NCI-H146 treated with DMSO at 0.1 percent for 48 hours (cell line): Measurements from ENCODE around the gene ULBP2.
"Not testable (repeated sequence)": the region's sequence is repeated elsewhere in the genome, so short reads cannot be mapped to it uniquely, and the experiment has no call there.

Experiments used
- DNase-seq: peaks from one replicate; lab custom pipeline; 2025; ENCODE audit not compliant: unreplicated experiment; lab: John Stamatoyannopoulos, UW

ULBP2 gene

DNA sequence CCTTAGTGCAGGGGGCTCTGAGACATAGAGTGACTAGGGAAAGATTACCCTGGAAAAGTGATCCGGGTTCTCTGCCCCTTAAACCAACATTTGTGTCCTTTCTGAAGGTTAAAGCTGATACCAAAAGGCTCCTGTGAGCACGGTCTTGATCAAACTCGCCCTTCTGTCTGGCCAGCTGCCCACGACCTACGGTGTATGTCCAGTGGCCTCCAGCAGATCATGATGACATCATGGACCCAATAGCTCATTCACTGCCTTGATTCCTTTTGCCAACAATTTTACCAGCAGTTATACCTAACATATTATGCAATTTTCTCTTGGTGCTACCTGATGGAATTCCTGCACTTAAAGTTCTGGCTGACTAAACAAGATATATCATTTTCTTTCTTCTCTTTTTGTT, 6.8 kb downstream of the ULBP2 start:
- no peak for DNase-seq

DNA sequence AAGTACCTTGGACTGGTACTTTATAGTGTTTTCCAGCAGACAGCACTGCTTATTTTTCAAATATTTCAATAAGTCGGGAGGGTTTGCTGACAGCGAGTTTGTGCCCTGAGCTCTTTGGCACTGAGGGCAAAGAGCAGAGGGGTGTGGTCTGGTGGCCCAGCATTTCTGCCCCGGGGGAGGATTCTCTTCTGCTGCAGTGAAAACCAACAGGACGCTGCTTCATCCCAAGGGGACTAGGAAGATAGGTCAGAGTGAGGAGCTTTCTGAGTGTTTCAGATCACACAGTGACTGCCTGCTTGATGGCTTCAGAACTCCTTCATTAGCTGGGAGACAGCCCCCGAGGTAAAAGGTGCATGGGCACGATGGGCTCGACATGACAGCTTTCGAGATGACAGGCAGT, 8.6 kb downstream of the ULBP2 start:
- no peak for DNase-seq

DNA sequence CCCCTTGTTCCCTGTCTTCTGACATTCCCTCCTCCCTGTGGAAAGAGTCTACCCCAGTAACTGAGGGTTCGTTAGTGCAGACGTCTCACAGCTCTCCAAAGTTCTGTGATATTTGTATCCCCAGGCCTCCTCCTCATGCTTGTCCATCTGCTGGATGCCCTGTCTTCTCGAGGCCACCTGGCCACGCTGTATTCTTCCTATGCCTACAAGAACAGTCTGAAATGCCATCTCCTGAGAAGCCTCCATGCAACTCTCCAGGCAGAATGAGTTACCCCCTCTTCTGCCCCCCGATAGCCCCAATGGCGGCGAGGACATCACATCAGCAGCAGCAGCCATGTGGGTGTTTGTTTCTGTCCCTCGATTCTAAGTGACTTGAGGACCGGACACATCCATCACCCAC, 9.3 kb downstream of the ULBP2 start:
- DNase-seq, result no peak

GRCh38 chr6:149951626-149952025, 9.8 kb downstream of the ULBP2 start:
- DNase-seq, result no peak

DNA sequence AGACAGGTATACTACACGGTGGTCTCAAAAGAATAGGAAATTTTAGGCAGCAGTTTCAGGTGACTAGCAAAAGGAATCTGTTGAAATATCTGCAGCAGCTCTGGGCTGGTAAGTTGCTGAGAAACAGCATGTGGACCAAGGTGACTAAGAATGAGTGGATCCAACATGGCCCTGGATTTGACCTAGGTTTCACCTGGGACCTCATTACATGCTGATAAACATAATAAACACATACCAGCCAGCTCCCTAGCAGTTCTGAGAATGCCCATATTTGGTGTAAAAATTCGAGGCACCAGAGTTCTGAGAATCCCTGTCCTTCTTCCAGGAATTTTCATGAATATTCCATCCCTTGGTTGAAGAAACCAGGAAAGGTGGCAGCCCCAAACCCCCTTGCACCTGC, 11.6 kb downstream of the ULBP2 start:
- DNase-seq, result not testable (repeated sequence)

DNA sequence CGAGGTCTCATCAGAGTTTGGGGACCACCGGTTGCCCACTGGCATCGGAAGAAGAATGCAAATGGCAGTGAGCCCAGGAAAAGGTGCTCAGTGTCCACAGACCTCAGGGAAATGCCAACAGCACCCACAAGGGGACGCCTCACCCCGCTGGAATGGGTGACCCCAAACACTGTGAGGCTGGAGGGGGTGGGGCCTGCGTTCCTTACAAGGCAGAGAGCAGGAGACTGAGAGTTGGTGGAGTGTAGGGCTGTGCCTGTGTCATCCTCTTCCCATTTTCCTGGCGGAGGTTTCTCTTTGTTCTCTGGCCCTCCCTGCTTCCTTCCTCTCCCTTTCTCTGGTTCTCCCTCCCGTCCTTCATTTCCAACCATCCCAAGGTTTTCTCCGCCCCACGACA, 12.1 kb downstream of the ULBP2 start:
- DNase-seq, result not testable (repeated sequence)

DNA sequence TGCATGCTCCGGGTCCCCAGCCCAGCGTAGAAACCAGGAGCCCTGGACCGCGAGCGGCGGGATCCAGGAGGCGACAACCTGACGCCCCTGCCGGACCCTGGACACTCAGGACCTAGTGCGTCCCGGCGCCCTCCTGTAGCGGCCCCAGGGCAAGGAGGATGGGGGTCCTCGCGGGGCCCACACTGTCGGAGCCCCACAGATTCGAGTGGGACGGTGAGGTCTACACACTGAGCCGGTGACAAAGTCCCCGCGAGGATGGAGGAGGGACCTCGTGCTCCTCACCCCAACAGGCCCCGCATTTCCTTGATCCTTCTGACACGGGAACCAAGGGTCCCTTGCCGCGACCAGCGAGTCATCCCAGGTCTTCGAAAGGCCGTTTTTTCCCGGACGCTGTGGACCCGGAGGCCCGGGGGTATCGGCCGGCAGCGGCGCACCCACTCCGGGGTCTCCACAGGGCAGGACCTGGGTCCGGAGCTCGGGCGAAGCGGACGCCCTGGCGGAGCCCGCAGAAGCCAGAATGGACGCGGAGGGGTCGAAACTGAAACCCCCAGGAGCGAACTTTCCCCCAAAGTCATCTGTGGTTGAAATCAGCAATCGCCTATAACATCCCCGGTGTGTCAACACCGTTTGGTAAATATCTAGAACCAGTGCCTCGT, 12.6 kb downstream of the ULBP2 start:
- DNase-seq, result not testable (repeated sequence)

- DNase-seq, result not testable (repeated sequence)
Observed at GRCh38 chr6:149954984-149955653, 13.3 kb downstream of the ULBP2 start.

- not testable (repeated sequence) for DNase-seq
Observed at GRCh38 chr6:149955654-149956317, 14.0 kb downstream of the ULBP2 start.

DNA sequence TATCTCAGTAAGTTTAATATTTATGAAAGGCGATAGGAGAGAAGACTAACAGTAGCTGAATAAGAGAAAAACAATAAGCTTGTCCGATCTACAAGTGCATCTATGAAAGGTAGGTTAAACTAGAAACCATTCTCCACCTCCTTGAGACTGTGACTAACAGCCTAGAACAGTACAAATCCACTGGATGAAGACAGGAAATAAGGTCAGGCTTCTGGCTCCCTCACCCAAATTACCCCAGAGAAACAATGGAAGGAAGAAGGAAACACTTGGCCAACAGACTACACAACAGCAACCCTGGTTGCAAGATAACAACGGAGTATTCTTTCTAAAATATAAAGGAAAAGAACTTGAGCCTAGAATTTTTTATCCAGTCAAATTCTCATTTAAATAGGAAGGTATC, 16.3 kb downstream of the ULBP2 start:
- DNase-seq, result not testable (repeated sequence)

GRCh38 chr6:149959806-149960205, 18.0 kb downstream of the ULBP2 start:
- not testable (repeated sequence) for DNase-seq

GRCh38 chr6:149960488-149960887, 18.7 kb downstream of the ULBP2 start:
- no peak for DNase-seq

DNA sequence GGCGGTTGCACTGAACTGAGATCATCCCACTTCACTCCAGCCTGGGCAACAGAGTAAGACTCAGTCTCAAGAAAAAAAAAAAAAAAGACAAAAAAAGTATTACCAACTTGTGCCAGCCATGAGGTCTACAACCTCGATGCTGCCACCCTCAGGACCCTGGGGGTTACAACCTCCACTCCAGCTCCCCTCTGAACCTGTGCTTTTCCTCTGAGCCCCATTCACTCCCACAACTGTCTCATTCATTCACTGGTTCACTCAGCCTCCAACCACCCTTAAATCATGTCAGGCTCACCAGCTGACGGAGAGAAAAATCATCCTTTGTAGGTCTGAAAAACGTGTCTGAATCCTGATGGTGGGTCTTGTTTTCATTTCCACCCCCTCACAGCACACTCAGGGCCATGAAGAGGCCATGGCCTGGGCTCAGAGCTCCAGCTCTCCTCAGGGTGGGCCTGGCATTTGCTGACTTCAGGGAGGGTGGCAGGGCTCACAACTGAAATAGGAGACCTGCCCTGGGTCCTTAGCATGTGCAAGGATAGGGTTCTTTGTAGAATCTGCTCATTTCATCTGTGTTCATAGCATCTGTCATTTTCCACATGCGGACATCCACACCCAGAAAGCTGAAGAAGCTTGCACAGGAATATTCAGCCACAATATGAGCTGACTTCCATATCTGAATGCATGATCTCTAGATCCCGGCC, 20.1 kb downstream of the ULBP2 start:
- no peak for DNase-seq

DNA sequence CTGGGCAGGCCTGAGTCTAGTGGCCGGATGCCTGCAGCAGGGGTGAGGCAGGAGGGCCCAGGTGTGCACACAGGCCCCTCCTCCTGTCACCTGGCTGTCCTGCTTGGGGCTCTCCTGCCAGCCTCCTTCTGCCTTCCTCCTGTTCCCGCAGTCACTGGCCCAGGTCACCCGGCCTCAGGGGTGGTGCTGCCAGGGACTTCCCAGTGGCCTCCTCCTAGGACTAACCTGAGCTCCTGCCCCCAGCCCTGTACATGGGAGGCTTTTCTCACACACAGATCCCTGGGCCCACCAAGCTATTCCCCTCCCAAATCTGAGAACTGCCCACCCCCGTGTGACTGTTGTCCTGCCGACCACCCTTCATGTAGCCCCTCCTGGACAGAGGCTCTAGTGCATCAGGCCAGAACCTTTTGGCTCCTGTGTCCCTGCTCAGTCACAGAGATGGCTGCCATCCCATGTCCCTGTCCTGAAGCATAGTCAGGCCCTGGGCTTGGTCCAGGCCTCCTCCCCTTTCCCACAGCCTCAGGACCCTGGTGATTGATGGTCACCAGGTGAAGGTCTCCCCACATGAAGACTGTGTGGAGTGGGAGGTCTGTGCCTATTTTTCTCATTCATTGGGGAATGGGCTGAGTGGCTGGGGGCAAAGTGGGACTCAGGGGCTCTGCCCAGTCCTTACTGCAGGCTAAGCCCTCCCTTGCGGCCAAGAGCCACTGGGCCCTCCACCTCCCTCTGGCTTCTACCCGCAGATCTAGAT, 20.8 kb downstream of the ULBP2 start:
- DNase-seq, result no peak

DNA sequence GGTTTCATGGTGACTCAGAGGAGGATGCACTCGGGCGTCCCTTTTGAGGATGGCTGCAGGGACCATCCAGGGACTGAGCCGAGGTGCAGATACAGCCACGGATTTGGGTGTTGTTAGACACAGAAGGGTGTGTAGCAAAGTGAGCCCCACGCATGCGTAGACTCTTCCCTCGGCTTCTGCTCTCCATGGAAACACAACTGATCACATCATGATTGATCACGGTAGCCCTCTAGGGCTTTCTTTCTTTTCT, 21.3 kb downstream of the ULBP2 start:
- DNase-seq, result peak; percentile 78

DNA sequence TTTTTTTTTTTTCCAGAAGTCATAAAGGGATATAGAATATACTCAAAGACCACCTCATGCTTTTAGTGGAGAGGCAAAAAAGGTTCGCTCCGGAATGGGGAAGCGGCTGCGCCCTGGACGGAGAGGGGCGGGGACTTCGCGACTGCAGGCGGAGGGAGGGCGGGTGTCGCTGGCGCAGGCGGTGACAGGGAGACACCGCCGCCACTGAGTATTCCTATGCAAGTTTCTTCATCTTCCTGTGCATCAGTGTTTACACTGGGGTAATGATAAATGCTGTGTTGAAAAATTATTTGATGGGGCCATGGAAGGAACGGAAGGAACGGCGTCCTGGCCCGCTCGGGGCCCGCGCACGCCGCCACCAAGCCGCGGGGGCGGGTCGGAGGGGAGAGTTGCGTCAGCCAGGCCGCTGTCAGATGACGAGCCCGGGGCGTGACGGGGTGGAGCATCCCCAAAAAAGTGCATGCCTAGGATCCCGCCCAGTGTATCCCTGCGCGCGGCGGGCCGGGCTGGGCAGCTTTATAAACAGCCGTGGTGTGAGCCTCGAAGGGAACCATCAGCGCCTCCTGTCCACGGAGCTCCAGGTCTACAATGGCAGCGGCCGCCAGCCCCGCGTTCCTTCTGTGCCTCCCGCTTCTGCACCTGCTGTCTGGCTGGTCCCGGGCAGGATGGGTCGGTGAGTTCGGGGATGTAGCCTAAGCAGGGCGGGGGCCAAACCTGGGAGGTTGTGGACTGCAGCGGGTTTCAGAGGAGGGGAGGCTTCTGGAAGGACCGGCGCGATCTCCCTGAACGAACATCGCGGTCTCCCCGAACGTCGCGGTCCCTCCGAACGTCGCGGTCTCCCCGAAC, 21.9 kb downstream of the ULBP2 start, which contains the start of gene ULBP1:
Gene ULBP1 (plus strand): TSS at position 482 of the 846 bp plus-strand sequence. CDS start 107 bp downstream, at position 589.
- DNase-seq, result peak; percentile 81

- DNase-seq, result no peak
Observed at GRCh38 chr6:149964308-149965193, 22.7 kb downstream of the ULBP2 start.

DNA sequence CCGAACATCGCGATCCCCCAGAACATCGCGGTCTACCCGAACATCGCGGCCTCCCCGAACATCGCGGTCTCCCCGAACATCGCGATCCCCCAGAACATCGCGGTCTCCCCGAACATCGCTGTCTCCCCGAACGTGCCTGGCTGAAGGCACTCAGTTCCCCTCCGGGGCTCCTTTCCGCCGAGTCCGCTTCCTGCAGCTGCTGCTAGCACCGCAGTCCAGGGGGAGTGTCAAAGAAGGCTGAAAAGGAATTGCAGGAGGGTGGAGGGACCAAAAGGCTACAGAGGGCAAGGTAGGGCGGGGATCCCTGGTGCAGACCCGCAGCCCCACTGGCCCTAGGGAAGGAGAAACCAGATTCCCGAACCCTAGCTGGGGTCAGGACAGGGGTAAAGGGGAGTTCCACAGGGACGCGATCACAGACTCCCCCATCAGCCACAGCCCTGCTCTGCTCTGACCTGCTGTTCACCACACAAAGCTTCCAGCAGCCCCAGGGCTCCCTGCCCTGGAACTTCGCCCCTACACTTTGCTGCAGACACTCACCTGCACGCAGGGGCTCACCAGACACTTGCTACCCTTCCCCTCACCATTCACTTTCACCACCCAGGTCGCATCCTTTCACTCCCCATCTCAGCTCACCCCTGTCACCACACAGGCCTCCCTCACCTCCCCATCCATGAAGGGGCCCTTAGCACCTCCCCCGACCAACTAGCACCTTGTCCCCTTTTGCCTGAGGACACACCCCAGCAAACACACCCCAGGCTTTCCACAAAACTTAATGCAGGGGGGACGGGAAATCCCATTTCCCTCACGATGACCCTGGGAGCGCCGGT, 23.6 kb downstream of the ULBP2 start:
- DNase-seq, result no peak
